ENCODE data around the gene TPBGL.
"Not testable (repeated sequence)": the region's sequence is repeated elsewhere in the genome, so short reads cannot be mapped to it uniquely, and the experiment has no call there.

The TPBGL gene

DNA sequence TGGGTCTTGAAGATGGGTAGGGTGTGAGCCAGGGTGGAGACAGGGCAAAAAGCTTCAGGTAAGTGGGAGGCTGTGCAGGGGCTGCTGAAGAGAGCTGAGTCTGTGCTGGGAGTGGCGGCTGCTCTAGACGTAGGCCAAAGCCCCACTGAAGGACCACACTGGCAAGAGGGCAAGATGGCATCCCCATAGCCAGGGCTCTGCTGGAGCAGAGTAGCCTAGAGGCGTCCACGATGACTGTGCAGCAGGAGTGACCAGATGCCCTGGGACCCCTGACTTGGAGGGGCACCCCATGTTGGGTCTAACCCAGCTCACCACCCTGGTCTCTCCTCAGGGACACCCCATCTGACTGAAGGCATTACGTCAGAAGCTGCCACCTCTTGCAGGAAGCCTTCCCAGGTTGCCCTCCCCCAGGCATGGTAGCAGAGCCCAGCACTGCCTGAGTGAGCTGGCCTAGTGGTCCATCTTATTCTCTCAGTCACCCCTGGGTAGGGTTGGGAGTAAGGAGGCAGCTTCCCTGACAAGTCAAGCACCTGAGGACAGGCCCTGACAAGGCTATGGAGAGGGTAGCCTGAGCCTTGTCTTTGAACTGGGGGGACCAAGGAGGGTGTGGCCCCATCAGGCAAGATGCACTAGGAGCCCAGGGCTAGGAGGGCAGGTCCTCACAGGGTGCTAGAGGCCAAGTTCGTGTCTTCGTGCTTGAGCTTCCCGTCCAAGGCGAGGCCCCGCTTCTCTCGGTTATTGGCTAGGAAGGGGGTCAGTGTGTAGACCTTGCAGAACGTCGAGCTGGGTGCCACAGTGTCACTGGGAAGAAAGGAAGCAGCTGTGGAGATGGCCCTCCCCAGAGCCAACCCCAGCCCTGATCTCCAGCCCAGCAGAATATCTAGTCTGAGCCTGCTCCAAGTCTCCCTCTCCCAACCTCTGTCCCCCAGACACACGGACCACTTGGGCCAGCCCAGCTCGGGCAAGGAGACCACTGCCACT lies 33.1 kb downstream of the TPBGL start:
- no peak for DNase-seq

DNA sequence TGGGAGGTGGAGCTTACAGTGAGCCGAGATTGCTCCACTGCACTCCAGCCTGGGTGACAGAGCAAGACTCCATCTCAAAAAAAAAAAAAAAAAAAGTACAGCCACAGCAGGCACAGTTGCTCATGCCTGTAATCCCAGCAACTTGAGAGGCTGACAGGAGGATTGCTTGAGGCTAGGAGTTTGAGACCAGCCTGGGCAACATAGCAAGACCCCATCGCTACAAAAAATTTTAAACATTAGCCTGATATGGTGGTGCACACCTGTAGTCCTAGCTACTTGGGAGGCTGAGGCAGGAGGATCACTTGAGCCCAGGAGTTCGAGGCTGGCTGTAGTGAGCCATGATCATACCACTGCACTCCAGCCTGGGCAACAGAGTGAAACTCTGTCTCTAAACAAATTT lies 34.1 kb downstream of the TPBGL start:
- DNase-seq, result not testable (repeated sequence)

DNA sequence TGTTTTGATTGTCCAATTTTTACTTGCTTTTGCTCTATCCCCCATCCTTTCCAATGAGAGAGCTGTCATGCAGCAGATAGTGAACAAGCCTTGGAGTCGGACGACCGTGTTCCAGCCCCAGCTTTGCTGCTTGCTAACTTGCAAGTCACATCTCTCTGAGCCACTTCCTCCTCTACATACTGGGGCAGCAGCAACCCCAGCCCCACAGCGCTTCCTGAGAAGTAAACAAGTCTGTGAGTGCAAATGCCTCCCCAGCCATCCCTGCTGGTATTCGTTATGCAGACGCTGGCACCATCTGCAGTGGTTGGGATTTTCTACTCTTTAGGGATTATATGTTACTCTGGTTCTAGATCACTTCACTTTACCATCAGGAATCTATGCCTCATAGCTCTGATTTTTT lies 35.0 kb downstream of the TPBGL start:
- peak; percentile 90 for DNase-seq

DNA sequence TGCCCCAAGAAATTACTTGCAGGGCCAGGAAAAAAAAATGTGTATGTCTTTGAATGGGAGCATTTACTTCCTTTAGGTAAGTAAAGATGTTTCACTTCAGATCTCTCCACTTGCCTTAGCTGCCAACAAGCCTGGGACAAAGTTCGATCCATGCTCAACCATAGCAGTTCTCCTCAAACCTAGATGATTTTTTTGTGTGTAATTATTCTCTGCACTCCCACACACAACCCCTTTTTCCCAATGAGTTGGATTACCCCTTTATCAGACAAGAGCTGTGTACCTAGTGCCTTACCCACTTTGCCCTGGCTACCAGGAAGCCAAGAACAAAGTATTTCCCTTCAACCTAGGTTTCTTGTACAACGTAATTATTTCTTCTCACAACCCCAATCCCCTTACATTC lies 35.6 kb downstream of the TPBGL start:
- peak; percentile 6 for DNase-seq

DNA sequence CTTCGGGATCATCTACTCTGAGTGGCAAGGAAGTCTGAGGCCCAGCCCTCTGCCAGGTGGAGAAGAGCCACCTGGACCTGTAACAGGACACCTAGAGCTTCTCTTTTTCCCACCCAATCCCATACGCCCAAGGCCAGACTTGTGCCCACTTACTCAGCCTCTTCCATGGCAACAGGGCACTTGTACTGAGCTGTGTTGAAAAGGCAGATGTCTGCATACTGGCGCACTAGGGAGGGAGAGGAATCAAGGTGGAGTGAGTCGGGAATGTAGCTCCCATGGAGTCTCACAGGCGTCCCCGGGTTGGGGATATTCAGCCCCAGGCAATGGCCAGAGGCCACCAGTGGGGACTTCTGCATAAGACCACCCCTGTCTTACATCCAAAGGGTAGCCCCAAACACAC lies 36.1 kb downstream of the TPBGL start:
- no peak for DNase-seq

DNA sequence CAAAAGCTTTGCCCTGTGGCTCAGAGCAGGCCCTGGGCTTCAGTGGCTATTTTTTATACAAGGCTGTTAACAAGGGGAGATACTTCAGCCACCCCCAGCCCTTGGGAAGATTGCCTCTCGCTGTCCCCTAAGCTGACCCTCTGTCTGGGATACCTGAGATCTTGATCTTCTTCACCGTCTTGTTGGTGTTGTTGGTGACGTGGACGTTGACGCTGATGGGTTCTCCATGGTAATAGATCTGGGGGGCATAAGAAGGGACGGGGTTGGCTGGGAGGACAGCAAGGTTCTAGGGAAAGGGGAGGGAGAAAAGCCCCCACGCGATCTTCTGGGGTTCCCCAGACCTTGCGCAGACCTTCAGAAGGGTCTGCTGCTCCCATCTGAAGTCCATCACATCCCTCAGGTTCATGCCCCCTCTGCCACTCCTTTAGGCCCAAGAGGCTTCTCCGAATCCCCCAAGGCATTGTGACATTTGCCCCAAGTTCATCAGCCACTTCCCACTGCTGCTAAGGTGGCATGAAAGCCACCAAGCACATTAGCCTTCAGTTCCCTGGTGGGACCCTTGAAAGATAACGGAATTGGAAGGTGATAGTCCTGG lies 36.7 kb downstream of the TPBGL start:
- no peak for DNase-seq

DNA sequence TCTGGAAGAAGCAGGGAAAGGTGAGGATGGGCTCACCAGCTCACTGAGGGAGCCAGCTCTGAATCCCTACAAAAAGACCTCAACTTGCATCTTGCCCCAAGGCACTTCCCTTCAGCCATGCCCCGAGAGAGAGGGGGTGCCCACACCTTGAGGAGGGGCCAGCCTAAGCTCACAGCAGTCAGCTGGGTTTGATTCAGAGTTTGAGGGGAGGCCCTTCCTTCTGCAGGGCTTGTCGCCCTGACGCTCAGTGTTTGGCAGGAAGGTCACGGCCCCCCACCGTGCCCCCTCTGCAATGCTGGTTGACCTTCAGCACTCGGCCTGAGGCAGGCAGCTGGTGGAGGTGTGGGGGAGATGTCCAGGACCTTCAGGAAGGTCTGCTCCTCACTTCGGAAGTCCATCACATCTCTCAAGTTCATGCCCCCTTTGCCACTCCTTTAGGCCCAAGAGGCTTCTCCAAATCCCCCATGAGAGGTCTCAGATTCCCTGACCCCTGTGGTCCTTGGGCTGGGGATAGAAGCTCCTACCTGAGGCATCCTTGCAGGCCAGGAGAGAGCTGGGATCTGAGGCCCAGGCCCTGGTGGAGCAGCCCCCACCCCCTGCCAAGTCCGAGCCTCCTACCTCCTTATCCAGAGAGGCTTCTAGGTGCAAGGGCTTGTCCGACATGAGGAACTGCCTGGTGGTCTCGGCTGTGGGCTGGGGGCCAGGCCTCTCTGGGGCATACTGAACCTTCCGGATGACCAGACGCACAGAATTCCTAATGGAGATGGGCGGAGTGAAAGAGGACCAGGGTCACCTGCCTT lies 37.6 kb downstream of the TPBGL start:
- DNase-seq, result no peak

DNA sequence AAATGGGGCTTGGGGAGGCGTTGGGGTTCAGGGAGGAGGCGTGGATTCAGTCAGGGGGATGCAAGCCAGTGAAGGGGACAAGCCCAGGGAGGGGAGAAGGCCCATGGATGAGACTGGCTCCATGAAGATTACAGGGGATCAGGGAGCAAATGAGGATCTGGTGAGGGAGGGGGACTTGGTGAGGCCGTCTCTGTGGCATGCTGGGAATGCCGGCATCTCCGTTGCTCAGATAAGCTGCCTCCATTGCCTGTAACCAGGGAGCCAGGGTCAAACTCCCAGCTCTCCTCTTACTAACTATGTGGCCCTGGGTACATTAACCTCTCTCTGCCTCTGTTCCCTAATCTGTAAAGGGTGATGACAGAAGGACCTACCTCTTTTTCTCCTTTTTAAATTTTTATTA lies 38.7 kb downstream of the TPBGL start:
- DNase-seq, result no peak

DNA sequence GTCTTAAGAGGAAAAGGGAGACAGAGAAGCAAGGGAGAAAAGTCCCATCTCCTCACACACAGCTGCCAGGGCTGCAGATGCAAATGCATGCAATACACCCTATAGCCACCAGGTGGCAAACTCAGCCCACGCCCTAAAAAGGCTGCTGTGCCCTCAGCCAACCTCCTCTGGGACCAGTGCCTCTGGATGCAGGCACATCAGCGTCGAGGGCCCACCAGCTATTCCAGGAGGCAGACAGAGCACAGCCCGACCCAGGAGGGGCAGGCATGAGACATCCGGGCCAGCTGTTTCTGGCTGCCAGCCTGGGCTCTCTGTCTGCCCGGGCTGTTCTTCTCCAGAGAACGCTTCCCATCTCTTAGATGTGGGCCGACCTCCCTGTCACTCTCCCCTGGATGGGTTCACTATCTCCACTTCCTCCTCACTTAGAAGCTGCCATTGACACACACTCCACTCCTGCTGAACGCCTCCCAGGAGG lies 39.7 kb downstream of the TPBGL start:
- peak; percentile 68 for DNase-seq

DNA sequence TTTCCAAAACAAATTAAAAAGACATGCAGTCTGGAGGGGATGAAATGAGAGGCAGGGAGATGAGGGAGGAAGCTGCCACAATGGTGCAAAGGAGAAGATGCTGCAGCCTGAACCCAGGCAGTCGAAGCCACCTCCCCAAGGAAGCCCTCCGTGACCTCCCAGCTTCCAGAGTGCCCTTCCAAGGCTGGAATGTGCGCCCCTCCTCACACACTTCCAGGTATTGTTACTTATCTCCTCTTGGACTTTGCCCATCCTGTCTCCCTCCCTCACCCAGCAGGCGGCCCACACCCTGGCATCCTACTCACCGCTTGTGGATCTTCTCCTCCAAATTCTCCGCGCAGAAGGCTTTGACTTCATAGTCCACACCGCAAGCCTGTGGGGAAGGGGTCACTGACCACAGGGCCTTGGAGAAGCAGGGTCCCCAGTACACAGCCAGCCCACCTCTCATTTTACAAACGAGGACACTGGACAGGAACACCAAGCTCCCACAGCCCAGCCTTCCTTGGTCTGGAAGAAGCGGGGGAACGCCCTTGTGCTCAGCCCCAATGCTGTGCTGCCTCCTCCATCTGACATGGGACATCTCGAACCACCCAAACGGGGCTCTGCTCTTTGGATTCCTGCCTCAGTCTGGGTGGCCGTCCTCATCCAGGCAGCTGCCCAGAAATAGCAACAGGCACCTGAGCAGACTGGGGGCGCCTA lies 40.3 kb downstream of the TPBGL start:
- no peak for DNase-seq

DNA sequence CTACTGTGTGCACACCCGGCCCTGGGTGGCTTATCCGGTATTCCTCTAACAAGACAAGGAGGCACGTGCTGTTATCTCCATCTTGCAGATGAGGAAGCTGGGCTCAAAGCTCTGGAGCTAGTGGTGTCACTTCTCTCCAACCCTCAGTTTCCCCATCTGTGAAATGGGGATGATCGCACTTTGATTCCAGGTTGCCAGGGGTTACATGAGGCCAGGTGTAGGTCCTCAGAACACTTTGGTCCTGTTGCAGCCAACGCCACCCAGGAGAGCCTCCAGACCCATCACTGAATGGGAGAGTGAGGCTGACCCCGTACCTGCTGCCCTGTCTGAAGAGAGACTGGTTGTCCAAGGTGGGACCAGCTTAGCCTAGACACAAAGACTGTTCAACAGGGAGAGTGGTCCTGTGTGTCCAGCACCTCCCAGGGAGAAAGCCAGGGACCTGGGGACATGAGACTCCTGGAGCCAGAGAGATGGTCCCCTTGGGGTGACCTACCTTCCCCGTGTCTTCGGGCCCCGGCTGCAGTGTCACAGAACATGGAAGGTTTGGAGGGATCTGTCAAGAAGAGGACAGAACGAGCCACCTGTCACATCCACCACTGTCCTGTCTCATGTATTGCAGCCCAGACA lies 41.0 kb downstream of the TPBGL start:
- DNase-seq, result no peak

DNA sequence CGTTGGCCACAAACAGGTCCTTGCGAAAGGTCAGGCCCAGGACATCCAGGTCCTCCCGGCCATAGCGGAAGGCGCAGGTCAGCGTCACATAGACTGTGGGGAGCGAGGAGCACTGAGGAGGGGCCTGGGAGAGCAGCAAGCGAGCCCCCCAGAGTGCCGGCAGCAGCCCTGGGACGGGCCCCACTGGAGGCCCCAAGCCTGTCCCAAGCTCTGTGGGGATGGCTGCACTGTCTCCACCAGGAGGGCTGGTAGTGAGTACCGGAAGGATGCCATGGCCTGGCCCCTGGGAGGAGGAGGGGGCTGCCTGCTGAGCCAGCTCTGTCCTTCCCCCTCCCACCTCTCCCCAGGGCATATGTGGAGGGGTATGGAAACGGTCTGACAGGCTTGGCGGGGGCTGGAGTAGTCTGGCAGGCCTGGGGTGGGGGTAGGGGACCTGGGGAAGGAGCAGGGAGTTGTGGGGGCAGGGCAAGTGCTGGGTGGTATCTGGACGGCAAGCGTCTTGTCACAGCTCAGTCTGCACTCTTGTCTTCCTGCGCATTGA lies 42.9 kb downstream of the TPBGL start:
- DNase-seq, result no peak

DNA sequence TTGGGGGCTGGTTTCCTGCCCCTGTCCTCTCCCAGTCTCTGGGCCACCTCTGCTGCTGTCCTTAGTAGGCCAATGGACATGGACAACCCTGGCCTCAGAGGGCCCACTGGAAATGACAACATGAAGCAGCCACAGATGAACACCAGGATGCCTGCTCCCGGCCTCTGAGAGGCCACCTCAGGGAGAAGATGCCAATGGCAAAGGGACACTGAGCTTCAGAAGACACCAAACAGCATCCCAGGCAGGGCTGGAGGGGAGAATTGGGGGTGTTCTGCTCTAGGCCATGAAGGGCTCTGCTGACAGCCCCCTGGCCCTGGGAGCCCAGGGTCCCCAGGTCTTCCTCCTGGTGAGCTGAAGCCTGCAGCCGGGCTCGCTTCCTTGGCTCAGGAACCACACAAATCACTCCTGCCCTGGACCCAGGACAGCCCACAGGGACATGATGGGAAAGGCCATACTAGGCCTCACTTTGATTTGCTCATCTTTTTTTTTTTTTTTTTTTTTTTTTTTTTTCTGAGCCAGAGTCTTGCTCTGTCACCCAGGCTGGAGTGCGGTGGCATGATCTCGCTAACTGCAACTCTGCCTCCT lies 45.3 kb downstream of the TPBGL start:
- DNase-seq, result no peak

DNA sequence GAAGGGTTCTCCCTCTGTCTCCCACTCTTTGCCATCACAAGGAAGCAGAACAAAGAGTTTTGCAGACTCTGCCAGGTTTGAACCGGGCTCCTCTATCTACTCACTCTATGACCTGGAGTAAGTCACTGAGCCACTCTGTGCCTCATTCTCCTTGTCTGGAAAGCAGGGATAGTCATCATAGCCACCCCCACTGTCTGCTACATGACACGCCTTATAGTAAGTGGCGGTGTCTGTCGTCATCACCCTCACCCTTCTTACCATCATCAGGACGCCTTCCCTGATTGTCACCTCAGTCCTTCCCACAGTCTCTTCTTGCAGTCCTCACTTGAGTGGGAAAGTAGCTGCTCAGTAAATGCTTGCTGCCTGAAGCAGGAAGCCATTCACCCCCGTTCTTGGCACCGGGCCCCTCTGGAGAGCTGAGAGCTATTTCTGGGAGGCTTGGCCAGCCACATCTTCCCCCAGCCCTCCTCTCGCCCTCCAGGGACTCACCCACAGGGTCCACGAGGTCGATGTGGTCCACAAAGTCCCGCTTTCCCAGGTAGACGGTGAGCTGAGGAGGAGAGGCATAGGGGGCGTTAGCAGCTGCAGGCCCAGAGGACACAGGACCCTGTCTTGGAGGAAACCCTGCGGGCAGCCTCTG lies 46.4 kb downstream of the TPBGL start:
- DNase-seq, result no peak

DNA sequence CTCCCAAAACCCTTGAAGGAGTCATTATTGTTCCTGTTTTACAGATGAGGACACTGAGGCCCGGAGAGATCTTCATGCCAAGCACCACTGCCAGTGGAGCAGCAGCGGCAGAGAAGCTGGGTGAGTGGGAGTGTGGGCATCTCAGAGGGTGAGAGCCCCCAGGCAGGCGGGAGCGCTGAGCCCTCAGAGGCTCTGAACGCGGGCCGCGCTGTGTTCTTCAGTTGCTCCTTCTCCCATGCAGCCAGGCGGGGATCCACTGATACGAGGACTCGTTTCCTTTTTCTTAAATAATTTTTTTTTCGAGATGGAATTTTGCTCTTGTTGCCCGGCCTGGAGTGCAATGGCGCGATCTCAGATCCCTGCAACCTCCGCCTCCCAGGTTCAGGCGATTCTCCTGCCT lies 47.0 kb downstream of the TPBGL start:
- DNase-seq, result no peak

DNA sequence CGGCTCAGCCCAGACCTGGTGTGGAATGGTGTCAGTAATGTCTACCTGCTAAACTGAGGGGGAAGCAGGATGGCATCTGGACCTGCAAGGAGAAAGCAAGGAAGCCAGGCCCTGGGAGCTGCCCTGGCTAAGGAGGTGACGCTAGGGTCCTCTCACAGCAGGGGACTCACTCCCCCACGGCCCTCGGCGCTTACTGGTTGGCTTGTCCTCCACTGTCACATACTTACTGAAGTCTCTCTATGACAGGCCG lies 48.9 kb downstream of the TPBGL start:
- no peak for DNase-seq

DNA sequence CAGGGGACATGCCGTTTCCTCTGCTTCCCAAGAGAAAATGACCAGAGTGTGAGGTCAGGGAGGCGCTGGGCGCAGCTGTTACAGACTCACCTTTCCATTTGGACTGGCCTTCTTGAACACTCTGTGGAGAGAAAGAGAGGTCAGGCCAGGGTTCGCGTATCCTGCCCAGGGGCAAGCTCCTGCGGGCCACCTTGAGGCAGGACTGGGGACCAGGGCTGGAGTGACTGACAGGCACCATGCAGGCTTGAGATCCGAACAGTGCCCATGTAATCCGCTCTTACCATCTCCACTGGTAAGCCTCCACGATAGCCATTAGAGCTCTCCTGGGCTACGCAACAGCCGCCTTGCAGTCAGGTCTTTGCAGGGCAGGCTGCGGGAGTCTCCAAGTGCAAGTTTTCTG lies 49.3 kb downstream of the TPBGL start:
- DNase-seq, result no peak

DNA sequence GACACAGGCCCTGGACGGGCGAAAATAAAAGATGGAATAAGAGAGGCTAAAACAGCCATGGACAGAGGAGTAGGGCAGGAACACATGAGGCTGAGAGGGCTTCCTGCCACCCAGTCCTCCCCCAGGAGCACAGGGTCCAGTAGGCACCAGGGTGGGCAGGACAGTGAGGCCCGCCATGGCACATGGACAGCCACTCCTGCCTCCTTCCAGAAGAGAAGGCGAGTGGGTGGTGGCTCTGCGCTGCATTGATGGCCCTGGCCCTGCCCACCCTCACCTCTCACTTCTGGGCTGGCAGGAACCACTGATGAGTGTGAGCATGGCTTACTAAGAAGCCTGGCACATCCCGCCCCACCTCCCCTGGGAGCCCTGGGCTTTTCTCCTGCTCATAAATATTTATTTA lies 51.2 kb downstream of the TPBGL start:
- DNase-seq, result no peak

DNA sequence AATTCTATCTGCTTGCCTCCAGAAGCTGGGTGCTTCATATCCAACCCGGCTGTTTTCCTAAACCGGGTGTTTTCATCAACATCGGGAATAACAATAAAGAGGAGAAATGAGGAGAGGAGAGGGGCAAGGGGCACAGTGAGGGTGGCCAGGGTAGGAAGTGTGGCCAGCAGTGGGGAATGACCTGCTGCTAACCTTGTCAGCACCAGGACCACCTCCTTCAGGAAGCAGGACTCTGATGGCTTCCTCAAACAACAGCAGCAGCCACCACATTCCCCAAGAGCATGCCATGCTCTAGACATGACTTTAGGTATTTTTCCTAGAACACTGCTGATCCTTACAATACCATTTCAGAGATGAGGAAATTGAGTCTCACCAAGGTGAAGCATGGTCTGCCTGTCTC lies 52.4 kb downstream of the TPBGL start:
- DNase-seq, result no peak

All from CD4-positive, alpha-beta T cell treated with Interleukin-4 for 4 hours (primary cell).